ENCODE data around the gene KCND3.
A peak's percentile ranks its signal among the peaks of the same experiment; 100 is the strongest.

The KCND3 gene

DNA sequence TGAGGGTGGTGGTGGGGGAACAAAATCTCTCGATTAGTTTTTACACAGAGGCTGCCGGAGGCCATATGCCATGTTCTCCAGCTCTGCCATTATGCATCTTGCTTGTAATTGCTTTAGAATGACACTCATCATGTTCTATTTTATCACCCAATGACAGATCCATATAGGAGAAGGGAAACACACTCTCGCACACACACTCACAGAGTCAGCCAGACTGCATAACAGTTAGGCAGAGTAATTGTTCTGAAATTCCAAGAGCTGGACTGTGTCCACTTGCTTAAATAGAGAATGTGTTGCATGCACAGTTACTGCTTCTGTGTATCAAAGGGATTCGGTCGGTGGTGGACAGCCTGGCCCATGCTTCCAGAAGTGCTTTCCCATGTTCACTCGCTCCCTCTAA lies 30.6 kb downstream of the KCND3 start:
- DNase-seq (ENCODE audit: low spot score) = no peak

GRCh38 chr1:111958075-111958474 lies 31.4 kb downstream of the KCND3 start:
- DNase-seq (ENCODE audit: low spot score) = no peak

DNA sequence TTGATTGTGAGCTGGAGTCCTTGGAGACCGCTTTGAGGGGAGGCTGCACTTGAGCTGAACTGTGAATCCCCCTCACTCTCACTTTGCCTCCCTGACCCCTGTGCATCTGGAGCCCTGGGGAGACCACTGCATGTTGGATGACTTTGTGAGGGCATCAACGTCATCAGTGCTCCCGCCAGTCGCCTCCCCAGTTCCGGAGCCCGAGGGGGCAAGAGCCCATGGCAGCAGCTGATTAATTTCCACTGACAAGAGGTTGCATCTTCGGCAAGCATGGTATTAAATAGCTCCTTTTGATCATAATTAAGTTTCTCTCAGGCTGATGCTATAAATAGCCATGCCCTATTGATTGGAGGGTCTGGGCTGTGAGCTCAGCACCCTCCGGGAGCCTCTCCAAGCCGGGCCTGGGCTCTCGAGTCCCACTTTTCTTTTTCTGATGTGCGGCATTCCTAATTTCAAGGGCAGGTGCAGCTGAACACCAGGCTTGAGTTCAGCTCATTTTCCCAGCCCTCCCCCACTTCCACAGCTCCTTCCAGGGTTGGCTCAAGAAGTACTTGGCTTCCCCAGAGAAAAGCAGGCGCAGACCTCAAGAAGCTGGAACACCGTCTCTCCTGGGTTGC lies 33.2 kb downstream of the KCND3 start:
- DNase-seq (ENCODE audit: low spot score) = no peak

GRCh38 chr1:111955755-111956154 lies 33.7 kb downstream of the KCND3 start:
- DNase-seq (ENCODE audit: low spot score) = no peak

- no peak for DNase-seq (ENCODE audit: low spot score)
Measured at GRCh38 chr1:111953797-111954196, 35.7 kb downstream of the KCND3 start.

GRCh38 chr1:111952125-111952657 lies 37.3 kb downstream of the KCND3 start:
- DNase-seq (ENCODE audit: low spot score) = no peak

GRCh38 chr1:111948209-111949171 lies 41.0 kb downstream of the KCND3 start:
- DNase-seq (ENCODE audit: low spot score) = no peak

DNA sequence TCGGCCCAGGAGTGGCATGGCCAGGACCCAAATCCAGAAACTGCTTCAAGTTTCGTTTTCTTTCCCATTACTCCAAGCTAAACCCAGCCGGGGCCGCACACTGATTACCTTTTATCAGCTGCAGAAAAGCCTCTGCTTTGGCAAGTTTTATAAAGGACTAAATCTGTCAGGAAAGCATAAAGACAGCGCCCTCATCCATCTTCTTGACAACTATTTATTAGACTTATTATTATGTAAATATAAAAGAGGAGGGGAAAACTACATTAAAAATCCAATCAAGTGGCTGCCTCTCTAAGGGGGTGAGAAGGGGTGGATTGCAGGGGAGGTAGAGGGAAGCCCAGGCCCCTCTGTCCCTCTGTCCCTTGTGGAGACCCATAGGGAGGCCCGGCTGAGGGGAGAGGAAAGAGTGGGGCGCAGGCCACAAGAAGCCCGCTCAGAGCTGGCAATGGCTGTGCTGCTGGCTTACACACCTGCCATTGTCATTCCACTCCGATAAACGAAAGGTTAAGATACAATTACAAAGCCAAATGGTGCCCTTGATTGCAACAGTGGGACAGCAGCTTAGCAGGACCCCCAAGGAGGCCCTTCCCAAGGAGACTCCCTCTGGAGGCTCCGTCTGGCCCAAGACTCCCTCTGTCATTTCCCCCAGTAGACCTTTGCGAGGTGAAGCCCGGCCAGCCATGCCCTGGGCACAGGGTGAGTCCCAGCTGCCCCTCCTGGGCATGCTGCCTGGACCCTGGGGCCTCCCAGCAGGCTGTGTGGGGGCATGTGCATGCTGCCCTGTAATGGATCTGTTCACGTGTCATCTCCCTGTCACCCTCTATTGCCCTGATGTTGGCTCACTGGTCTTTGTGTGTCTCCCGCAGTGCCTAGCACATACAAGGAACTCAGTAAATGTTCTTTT lies 45.4 kb downstream of the KCND3 start:
- no peak for DNase-seq (ENCODE audit: low spot score)

GRCh38 chr1:111943066-111943465 lies 46.4 kb downstream of the KCND3 start:
- DNase-seq (ENCODE audit: low spot score) = no peak

- no peak for DNase-seq (ENCODE audit: low spot score)
Measured at GRCh38 chr1:111938536-111938935, 50.9 kb downstream of the KCND3 start.

- DNase-seq (ENCODE audit: low spot score) = no peak
Measured at GRCh38 chr1:111938123-111938522, 51.3 kb downstream of the KCND3 start.

GRCh38 chr1:111937147-111937725 lies 52.2 kb downstream of the KCND3 start:
- no peak for DNase-seq (ENCODE audit: low spot score)

DNA sequence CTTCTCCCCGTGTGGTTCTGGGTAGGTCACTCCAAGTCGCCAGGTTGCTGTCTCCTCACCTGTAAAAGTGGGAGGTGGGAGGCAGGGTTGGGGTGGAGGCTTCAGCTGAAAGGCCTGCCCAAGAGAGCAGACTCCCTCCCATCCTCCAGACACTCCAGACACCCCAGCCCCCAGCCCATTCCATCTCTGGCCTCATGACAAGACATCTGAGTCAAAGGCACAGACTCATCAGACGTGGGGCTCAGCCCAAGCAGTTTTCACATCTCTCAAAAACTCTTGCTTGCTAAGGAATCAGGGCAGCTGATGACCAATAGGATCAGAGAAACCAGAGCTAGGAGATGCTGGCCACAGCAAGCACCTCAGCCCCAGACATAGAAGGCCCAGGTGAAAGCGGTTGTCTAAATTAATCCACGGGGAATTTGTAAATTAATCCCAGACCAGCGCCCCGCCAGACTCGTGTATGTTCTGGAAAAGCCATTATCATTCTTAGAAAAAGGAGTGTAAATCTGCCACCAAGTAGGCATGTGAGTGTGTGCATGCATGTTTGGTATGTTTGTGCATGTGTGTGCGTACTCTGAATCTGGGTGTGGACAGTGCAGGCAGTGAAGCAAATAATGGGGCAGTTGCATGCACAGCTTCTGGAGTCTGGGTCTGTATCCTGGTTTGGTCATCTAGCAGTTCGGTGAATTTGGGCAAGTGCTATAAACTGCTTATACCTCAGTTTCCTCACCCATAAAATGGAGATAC lies 55.2 kb downstream of the KCND3 start:
- no peak for DNase-seq (ENCODE audit: low spot score)

DNA sequence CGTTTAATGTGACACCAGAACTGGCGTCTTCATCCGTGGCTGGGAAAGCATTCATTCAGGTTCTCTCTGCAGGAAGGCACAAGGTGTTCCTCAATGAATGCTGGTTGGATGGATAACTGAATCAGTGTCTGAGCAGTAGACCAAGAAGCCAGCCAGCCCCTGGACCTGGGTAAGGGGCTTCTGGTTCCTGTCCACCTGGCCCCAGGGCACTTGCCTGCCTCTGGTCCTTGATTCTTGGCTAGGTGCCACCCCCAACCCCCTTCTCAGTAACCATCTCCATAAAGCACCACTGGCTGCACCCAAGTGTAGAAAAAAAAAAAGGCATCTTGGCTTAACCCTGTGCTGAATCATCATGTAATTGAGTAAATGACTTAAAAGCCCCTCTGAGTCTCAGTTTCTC lies 59.1 kb downstream of the KCND3 start:
- DNase-seq (ENCODE audit: low spot score) = no peak

GRCh38 chr1:111928531-111928930 lies 60.9 kb downstream of the KCND3 start:
- DNase-seq (ENCODE audit: low spot score) = no peak

DNA sequence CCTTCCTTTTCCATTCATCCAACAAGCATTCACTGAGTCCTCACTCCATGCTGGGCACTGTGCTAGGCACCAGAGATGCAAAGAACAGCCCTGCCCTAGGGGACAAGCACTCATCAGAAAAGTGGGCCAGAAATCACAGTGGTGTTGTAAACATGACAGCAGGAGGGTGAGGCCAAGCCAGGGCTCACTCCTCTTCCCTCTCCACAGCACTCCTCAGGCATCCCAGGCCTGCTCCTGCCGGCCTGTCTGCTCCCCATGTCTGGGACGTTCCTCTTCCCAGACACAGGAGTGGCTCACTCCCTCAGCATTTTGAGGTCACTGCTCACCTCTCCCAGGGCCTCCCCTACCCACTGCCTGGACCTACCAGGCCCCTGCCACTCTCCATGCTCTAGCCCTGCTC lies 61.8 kb downstream of the KCND3 start:
- no peak for DNase-seq (ENCODE audit: low spot score)

DNA sequence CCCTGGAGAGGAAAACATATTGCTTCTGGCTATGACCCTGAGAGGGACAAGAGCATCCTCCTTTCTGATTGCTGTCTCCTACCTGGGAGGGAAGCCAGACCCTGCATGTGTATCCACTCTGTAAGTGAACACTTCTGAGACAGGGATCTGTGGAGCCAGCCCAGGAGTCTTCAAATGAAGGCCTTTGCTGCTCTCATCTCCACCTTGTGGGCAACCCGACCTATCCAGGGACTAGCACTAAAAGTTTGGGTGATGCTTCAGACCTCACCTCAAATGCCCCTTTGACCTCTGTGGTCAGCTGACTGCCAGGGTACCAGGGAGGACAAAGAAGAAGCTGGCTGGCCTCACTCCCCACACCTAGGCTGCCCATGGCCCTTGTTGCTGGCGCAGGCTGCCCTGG lies 64.7 kb downstream of the KCND3 start:
- DNase-seq (ENCODE audit: low spot score) = no peak

GRCh38 chr1:111923766-111924165 lies 65.7 kb downstream of the KCND3 start:
- no peak for DNase-seq (ENCODE audit: low spot score)

DNA sequence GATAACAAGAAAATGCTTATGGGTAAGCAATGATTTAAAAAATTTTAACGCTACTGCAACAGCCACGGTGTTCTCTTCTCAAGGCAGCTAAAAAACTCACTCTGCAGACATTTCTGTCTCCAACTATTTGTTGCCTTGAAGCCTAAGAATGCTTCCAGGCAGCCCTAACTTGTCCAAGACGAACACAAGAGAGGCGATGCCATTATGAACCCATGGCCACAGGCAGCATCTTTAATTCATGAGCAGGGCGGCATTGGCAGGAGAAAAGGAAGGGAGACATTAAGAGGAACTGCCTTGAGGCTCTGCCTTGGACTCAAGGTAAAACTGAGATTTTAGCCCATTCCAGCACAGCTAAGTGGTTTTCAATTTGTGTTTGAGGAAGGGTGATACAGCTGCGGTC lies 67.5 kb downstream of the KCND3 start:
- no peak for DNase-seq (ENCODE audit: low spot score)

DNA sequence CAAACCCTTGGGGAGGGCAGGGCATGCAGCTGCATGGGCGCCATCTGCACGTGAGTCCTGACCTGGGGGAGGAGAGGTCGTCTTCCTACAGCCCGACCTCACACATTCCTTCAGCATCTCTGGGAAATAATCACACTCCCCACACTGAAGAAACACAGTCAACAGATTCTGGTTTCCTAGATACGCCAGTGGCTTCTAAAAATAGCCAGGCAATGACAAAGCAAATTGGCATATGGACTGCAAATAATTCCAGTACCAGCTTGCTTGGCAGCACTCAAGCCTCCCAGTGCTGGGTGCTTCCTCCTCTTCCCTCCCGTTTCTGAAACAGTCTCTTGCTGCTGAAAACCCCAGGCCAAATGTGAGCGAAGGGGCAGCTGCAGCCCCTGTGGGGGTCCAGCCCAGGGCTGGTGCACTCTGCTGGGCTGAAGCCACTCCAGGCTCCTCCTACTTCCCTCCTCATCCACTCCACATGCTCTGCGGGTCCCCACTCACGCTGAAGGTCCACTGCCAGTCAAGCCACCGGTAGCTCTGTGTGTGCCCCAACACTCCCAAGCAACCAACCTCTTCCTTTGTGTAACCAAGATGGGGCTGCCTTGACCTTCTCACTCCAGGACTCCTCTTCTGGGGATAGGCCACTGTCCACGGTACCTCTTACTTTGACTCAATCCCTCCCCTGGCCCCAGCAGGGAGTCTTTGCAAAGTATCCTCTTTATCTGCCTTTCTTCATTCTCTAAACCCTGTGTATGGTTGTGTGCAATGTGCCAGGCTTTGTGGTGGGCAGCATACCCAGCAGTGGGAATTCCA lies 69.0 kb downstream of the KCND3 start:
- peak; percentile 51 for DNase-seq (ENCODE audit: low spot score)
